HepG2 (cell line): ENCODE data around the gene SMYD1. TPM values are rescaled to one million over a fixed set of nuclear protein-coding genes. Genes with fewer than 3 reads are reported as not detected.

Experiments
- ATM ChIP-seq: fragments of 450-650 bp; IDR thresholded peaks from 2 replicates; pipeline ENCODE4 v1.7.1; 2017; ENCODE audit warnings: mild to moderate bottlenecking, borderline replicate concordance
- BHLHE40 ChIP-seq: IDR thresholded peaks from 2 replicates; pipeline ENCODE4 v1.6.1; 2011; ENCODE audit warnings: low read length, improper control_type of control experiment
- CREB1 ChIP-seq, 2 experiments: fragments of 450-650 bp in 1 of 2; IDR thresholded peaks; 2 replicates each; pipeline ENCODE4 v1.6.1; 2016 to 2017; ENCODE audit warnings: control low read depth in 1 of 2, mild to moderate bottlenecking in 1 of 2, missing compliant biosample characterization in 1 of 2, missing genetic modification characterization in 1 of 2
- DZIP1 ChIP-seq: sonication (generic); formaldehyde crosslinking; IDR thresholded peaks from 2 replicates; pipeline ENCODE4 v1.5.0; 2020; ENCODE audit warnings: mild to moderate bottlenecking, missing genetic modification reagents
- ETV6 ChIP-seq: sonication (generic); formaldehyde crosslinking; conservative IDR thresholded peaks from 2 replicates; pipeline ENCODE4 v1.4.0; 2020; ENCODE audit warnings: missing genetic modification reagents
- GTF3A ChIP-seq: sonication (generic); formaldehyde crosslinking; conservative IDR thresholded peaks from 2 replicates; pipeline ENCODE4 v1.4.0; 2020; ENCODE audit warnings: mild to moderate bottlenecking, missing genetic modification reagents
- GZF1 ChIP-seq: sonication (generic); formaldehyde crosslinking; IDR thresholded peaks from 2 replicates; pipeline ENCODE4 v1.5.1; 2020; ENCODE audit warnings: mild to moderate bottlenecking, missing genetic modification reagents
- HDAC2 ChIP-seq: sonication (generic); formaldehyde crosslinking; IDR thresholded peaks from 2 replicates; pipeline ENCODE4 v1.4.0; 2020; ENCODE audit warnings: missing genetic modification reagents
- IRF9 ChIP-seq: sonication (generic); formaldehyde crosslinking; IDR thresholded peaks from 2 replicates; pipeline ENCODE4 v1.8.0; 2022; ENCODE audit warnings: missing genetic modification reagents, mild to moderate bottlenecking, borderline replicate concordance
- PTBP1 ChIP-seq: fragments of 200-400 bp; formaldehyde crosslinking; IDR thresholded peaks from 2 replicates; pipeline ENCODE4 v1.6.1; 2018; ENCODE audit warnings: low read length, low read depth; ENCODE audit not compliant: poor library complexity, severe bottlenecking
- SAFB2 ChIP-seq: sonication (generic); formaldehyde crosslinking; IDR thresholded peaks from 2 replicates; pipeline ENCODE4 v1.5.1; 2020; ENCODE audit warnings: missing genetic modification reagents, low read depth, mild to moderate bottlenecking, borderline replicate concordance
- TBX2 ChIP-seq: sonication (generic); formaldehyde crosslinking; IDR thresholded peaks from 2 replicates; pipeline ENCODE4 v1.5.0; 2020; ENCODE audit warnings: missing genetic modification reagents, mild to moderate bottlenecking, borderline replicate concordance
- TCF7L2 ChIP-seq: IDR thresholded peaks from 2 replicates; pipeline ENCODE4 v1.6.1; 2011; ENCODE audit warnings: mild to moderate bottlenecking, low read depth, low read length, moderate library complexity
- TP53 ChIP-seq: sonication (generic); formaldehyde crosslinking; conservative IDR thresholded peaks from 2 replicates; pipeline ENCODE4 v1.4.0; 2020; ENCODE audit warnings: missing genetic modification reagents
- ZBTB37 ChIP-seq: sonication (generic); formaldehyde crosslinking; IDR thresholded peaks from 2 replicates; pipeline ENCODE4 v1.4.0; 2020; ENCODE audit warnings: mild to moderate bottlenecking, missing genetic modification reagents
- ZBTB39 ChIP-seq: sonication (generic); formaldehyde crosslinking; IDR thresholded peaks from 2 replicates; pipeline ENCODE4 v1.5.0; 2020; ENCODE audit warnings: missing genetic modification reagents
- ZNF335 ChIP-seq: sonication (generic); formaldehyde crosslinking; IDR thresholded peaks from 2 replicates; pipeline ENCODE4 v1.4.0; 2020; ENCODE audit warnings: missing genetic modification reagents
- ZNF431 ChIP-seq: sonication (generic); formaldehyde crosslinking; IDR thresholded peaks from 2 replicates; pipeline ENCODE4 v1.9.0; 2022; ENCODE audit warnings: missing genetic modification reagents, low read depth, mild to moderate bottlenecking, borderline replicate concordance
- ZNF550 ChIP-seq: sonication (generic); formaldehyde crosslinking; IDR thresholded peaks from 2 replicates; pipeline ENCODE4 v1.4.0; 2020; ENCODE audit warnings: mild to moderate bottlenecking, missing genetic modification reagents, borderline replicate concordance
- ZNF557 ChIP-seq: sonication (generic); formaldehyde crosslinking; IDR thresholded peaks from 2 replicates; pipeline ENCODE4 v1.4.0; 2020; ENCODE audit warnings: missing genetic modification reagents
- ZNF614 ChIP-seq: IDR thresholded peaks from 2 replicates; pipeline ENCODE4 v1.6.1; 2018; ENCODE audit warnings: missing biosample characterization, missing genetic modification reagents, inconsistent platforms, borderline replicate concordance
- ZNF839 ChIP-seq: sonication (generic); formaldehyde crosslinking; IDR thresholded peaks from 2 replicates; pipeline ENCODE4 v1.4.0; 2020; ENCODE audit warnings: missing genetic modification reagents, mild to moderate bottlenecking, borderline replicate concordance
- ZSCAN12 ChIP-seq: sonication (generic); formaldehyde crosslinking; IDR thresholded peaks from 2 replicates; pipeline ENCODE4 v1.9.0; 2021; ENCODE audit warnings: mild to moderate bottlenecking, missing genetic modification reagents
- polyA plus RNA-seq, 8 experiments: library from polyadenylated mRNA; depleted of rRNA in 3 of 8; stranded (reverse) in 7 of 8; unstranded in 1 of 8; fragments of >200 nt; fragmentation: Illumina TruSeq in 4 of 8; extraction: Trizol in 4 of 8; gene quantifications; 2 replicates each; pipeline versions ENCODE4 v1.2.1 to v1.2.3, GENCODE V29; 2011 to 2016; ENCODE audit warnings: low read depth in 4 of 8, missing spikeins in 1 of 8, mixed read lengths in 1 of 8; ENCODE audit not compliant: insufficient read depth in 1 of 8
- total RNA-seq, 5 experiments: library from RNA; depleted of rRNA; stranded (reverse); fragments of >200 nt; fragmentation: Illumina TruSeq; extraction: Trizol; gene quantifications; 2 replicates each; pipeline ENCODE4 v1.2.3, GENCODE V29; 2016; ENCODE audit warnings: low read depth in 1 of 5

SMYD1 gene
- total and polyA plus RNA-seq, 2 of the 13 experiments (the other 11 are each of a cell fraction or from before 2014, with no cell fraction given): not detected

DNA sequence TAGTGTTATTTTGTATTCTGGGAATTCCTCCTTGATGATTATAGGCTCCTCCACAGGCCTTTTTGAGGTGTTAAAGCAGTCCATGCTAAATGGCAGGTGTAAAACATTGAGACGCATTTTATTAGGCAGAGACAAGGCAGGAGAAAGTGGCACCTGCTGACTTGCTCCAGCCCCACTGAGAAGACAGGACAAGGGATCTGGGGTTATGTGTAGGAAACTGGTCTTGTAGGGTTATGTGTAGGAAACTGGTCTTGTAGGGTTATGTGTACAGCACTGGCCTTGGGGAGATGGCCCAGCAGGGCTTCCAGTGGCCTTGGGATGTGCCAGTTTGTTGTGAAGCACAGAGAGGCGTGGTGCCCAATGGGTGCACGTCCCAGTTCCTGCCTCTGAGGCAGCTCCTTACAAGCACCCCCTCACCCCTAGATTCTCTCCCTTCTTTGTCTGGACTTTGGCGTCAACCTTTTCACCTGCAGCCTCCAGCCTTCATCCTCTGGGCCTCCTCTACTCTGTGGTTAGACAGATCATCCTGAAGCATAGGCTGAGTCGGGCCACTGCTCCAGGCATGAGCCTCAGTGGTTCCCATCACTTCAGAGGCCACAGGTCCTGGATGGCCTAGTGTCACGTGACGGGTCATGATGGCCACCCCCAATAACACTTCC lies 61.2 kb downstream of the SMYD1 start (continued):
- no peak for TF ChIP-seq ZBTB37
- TF ChIP-seq ZNF431 (CRISPR knock-in tag): no peak
- TF ChIP-seq ZNF335 (CRISPR knock-in tag): no peak
- TF ChIP-seq CREB1 (IDR thresholded peaks at IDR 0.05): no peak
- TF ChIP-seq CREB1 (CRISPR knock-in tag; IDR thresholded peaks at IDR 0.05): no peak
- no peak; the same call in 1 of the 2 replicates for TF ChIP-seq ZNF839 (CRISPR knock-in tag)
- 0 out of 2 replicates have a peak, but pooled peaks have one; percentile 60 for TF ChIP-seq ZBTB39
- TF ChIP-seq ETV6 (CRISPR knock-in tag): no peak
- TF ChIP-seq TCF7L2: no peak
- no peak for TF ChIP-seq ATM
- TF ChIP-seq TP53 (CRISPR knock-in tag): no peak
- TF ChIP-seq IRF9: 0 out of 2 replicates have a peak, but pooled peaks have one; percentile 74
- no peak for TF ChIP-seq HDAC2 (CRISPR knock-in tag)
- 0 out of 2 replicates have a peak, but pooled peaks have one; percentile 2 for TF ChIP-seq TBX2 (CRISPR knock-in tag)
- no peak for TF ChIP-seq DZIP1 (CRISPR knock-in tag)
- TF ChIP-seq ZNF557: no peak
- TF ChIP-seq BHLHE40: no peak
- TF ChIP-seq SAFB2 (CRISPR knock-in tag): no peak
- no peak for TF ChIP-seq GTF3A (CRISPR knock-in tag)
- TF ChIP-seq ZNF550 (CRISPR knock-in tag): no peak
- no peak for TF ChIP-seq ZSCAN12 (CRISPR knock-in tag)
- no peak for TF ChIP-seq PTBP1
- no peak for TF ChIP-seq GZF1 (CRISPR knock-in tag)
- no peak for TF ChIP-seq ZNF614 (CRISPR knock-in tag)
